Activated CD4-positive, alpha-beta T cell treated with anti-CD3 and anti-CD28 coated beads, Interleukin-2, amount 50 U/mL, for 24 hours (primary cell): ENCODE measurements around the gene FOXP1.

Experiments used
- DNase-seq, 2 donors: peaks; one replicate each; pipeline ENCODE4 v3.0.0-alpha.2; 2020; ENCODE audit warnings: low read depth in 1 of 2, low spot score in 1 of 2

The FOXP1 gene

DNA sequence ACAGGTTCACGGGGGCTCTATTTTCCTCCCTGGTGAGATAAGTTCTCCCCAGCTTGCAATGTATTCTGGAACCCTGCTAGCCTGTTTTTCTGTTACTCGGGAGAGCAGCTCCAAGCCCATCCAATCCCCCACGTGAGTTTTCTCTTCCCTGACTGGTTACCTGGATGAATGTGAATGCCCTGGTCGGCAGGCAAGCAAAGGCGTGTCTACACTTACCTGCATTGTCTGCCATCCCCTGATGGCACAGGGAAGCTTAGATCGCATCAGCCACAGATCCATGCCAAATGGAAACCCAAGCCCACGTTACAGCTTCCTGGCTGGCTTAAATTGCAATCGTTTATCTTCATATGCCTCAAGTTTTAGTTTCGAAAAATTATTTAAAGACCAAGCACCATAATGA lies 149.9 kb downstream of the FOXP1 start:
- DNase-seq = no peak

DNA sequence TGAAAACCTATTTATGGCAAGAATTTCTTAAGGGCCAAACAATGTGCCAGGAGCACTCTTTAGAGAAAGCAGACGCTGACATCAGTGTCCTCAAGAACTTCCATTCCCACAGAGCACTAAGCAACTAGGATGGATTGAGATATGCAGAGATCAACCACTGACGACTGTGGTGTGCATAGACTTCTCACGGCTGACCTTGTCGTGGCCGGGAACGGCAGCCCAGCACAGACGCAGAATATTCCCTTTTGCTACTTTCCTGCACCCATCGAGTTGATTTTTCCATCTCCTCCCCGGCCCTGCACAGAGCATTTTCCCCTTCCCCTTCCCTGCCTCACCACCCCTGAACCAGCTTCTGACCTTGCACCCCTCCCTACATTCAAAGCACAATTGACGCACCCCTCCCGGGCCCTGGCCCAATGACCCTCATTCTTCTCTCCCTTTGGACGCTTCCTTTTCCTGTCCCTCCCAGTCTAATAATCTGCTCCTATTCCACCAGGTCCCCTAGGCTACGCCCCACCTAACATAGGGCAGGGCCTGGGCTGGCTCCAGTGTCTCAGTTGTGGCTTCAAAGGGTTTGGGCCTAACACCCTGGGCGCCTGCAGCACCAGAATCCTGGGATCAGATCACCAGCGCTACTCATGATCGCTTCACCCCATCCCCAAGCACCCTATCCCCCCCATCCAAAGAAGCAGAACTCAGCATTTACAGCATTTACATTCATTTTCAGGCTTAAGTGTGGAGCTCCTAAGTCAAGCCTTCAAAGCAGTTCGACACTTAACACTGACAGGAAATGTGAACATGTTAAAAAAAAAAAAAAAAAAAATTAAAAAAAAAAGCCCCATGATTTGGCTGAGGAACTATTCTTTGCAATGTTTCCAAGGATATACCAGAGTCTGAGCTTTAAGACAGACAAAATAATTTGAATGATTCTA lies 151.2 kb downstream of the FOXP1 start:
- DNase-seq = no peak

DNA sequence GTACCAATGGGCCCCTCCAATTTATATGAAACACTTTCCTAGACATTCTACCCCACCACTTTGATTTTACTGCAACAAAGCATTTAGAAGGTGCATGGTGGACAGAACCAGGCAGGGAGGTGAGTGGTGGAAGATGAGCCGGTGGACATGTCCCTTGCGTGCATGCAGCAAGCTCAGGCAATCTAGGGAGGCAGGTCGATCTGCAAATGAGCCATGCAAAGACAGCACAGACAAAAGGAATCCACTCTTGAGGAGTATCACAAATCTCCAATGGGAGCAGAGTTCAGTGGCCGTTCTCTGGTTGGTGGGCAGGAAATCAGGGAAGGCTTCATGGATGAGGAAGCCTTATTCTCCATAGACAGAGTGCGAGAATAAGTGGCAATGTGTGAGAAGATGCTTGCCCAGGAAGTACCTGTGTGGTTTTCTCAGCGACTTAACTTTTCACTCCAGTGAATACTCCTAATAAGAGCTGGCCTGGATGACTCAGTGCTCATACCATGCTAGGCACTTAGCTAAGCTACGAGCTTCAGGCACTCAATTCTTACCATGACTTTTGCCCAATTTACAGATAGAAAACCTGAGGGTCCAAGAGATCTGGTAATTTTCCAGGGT lies 152.5 kb downstream of the FOXP1 start:
- no peak for DNase-seq

- DNase-seq = no peak
These were observed 153.9 kb downstream of the FOXP1 start for GRCh38 chr3:71429597-71429988.

DNA sequence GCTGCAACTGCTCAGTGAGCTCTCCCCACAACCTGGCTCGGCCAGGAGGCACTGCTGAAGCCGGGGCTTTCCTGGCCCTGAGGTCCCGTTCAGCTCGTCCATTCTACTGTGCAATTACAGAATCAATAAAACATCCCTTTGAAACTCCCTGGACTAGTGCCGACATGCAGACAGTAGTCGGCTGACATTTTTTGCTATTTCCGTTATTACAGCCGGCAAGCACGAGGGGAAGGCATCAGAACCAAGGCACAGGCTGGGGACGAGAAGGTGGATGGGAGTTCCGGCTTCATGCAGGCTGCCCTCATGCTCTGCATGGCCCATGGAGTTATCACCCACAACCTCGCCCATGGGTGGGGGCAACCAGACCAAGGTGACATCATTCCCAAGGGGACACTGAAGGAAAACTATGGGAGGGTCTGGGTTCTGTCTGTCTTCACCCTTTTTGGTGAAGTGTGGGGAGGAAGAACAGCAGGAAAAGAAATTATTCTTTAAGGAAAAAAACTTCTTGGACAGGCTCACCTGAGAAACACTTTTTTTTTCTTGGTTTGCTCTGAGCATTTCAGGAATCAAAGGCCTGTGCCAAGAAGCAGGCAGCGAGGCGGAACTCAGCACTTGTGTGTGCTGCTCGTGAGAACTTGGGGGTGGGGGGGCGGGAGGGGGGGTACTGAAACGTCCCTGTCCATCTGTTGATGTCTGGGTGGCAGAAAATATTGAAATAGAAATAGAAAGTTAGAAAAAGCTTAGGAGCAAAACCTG lies 154.5 kb downstream of the FOXP1 start:
- DNase-seq = no peak

GRCh38 chr3:71425491-71426071 lies 157.9 kb downstream of the FOXP1 start:
- no peak for DNase-seq

DNA sequence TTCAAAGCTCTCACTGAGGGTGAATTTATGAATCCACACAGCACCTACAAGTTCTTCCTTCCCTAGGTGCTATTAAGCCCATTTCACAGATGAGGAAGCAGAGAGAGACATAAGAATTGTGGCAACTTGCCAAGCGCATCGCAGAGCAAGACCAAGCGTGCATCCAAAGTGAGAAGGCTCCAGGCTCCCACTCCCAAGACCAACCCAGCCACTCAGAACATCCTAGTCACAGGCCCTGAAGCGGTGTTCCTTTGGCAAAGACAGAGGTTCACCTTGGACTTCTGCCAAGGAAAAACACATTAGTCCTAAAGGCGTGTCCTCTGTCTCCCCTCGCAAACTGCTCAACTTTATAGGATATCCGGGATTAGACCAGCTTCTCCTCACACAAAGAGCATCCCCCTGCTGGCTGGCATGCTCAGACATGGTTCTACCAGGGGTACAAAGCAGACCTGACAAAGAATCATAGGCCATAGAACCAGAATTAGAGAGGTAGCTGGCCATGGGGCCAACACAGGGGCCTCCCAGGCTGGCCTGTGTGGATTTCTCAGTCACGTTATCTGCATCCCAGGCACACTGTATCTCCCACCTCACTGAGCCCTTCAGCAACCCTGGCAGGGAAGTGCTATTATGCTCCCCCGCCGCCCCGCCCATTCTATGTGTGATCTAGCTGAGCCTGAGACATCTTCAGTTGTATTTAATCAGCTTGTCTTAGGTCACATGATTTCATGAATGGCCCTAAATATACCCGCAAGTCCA lies 160.2 kb downstream of the FOXP1 start:
- DNase-seq = no peak

DNA sequence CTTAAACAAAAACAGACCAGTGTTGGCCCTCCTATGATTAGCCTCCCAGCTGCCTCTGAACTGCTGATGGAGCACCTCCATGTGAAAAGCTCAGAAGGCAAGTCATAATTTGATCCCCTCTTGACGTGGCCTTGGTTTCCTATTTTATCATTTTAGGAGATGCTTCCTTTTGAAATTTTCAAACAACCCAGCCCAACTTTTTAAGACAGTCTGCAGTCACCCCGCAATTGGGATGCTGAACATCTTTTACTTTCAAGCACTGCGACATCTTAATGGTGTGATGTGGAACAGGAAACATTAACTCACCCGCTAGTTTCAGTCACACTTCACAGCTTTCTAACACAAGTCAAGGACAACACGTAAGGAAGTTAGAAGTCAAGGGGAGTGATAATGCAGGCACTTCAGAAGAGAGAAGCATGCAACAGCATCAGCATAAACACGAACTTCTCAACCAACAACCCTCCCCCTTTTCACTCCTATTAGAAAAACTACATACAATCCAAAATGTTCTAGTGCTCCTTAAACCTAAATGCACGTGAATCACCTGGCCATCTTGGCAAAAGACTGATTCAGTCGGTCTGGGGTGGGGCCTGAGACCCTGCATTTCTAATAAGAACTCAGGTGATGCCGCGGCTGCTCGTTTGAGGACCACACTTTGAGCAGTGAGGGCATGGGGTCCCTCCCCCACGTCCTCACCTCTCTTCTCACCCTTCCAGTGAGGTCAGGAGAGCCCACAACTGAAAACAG lies 161.5 kb downstream of the FOXP1 start:
- DNase-seq = peak in 1 of 2 donors; percentile 71

- DNase-seq = no peak
These were observed 162.1 kb downstream of the FOXP1 start for GRCh38 chr3:71421475-71421819.

DNA sequence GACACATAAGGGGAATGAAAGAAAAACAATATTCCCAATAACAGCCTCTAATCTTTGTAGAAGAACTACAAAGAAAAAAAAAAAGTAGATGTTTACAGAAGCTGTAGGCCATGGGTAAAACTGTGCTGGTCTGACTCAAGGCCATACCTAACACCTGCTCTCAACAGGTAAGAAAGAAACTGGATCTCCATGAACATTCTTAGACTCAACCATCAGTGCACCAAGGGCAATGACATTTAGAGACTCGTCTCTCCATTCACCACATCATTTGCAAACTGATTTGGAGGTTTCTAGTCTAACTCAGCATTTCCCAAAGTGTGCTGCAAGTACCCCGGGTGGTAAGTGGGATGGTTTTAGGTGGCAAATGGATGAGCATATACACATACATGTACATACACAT lies 164.2 kb downstream of the FOXP1 start:
- DNase-seq = no peak

GRCh38 chr3:71417791-71418190 lies 165.7 kb downstream of the FOXP1 start:
- DNase-seq = no peak

- no peak for DNase-seq
These were observed 166.7 kb downstream of the FOXP1 start for GRCh38 chr3:71416876-71417275.

GRCh38 chr3:71415681-71416122 lies 167.8 kb downstream of the FOXP1 start:
- no peak for DNase-seq

DNA sequence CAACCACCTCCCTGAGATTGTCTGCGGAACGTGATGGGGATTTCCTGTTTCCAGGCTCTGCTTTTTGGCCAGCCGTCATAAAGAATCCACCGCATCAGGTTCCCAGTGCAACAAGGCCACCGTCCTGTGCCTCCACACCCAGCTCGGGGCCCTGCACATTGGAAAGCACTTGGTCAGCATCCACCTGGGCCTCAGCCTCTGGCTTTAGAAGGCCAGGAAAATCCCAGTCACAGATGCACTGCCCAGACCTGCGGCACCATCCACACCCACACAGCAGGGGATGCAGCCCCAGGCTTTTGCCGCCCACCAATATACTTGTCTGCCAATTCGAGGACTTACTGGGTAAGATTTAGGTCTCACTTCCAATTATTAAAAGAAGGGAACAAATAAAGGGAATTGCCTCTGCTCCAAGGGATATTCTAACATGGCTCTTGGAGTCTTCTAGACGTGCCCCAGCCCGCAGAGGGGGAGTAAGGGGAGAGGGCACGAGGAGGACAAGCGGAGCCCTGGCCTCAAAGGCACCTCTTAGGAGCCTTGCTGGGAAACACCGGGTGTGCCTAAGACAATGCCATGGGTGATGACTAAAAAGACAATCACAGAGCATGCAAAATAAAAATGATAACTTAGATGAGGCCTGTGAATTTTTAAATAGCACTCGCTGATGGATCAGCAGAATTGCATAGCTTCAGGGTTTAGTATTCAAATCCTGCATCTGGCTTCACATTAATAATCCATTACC lies 169.2 kb downstream of the FOXP1 start:
- no peak for DNase-seq

- no peak for DNase-seq
These were observed 170.0 kb downstream of the FOXP1 start for GRCh38 chr3:71413572-71413971.

DNA sequence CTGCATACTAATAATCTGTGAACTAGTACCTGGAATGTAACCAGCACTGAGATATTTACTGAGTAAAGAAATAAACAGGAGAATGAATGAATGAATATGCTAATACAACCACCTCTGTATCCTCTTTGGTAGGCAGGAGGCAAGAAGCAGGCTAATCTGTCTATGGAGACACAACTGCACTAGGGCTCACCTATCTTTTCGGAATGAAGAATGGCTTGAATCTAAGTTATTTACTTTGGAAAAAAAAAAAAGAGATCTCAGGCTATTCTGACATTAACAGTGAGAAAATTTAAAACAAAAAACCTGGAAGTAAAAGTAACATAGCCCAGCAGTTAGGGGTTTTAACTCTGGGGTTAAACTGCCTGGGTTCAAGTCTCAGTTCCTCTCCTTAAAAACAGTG lies 174.2 kb downstream of the FOXP1 start:
- no peak for DNase-seq

DNA sequence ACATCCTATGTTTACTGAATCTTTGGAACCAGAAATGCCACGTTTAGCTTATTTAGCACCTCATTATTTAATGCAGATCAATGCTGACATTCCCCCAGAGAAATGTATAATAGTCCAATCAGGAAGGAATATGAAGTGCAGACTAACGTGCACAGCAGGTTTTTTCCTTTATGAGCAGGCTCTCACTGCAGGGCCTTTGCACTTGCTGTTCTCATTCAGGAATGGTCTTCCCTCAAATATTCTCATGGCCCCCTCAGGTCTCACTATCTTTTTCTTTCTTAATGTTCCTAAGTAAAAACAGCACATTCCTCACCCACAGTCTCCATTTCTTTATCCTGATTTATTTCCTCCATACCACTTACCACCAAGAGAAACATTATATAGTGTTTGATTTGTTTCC lies 174.6 kb downstream of the FOXP1 start:
- no peak for DNase-seq

- DNase-seq = no peak
These were observed 175.7 kb downstream of the FOXP1 start for GRCh38 chr3:71407823-71408222.

DNA sequence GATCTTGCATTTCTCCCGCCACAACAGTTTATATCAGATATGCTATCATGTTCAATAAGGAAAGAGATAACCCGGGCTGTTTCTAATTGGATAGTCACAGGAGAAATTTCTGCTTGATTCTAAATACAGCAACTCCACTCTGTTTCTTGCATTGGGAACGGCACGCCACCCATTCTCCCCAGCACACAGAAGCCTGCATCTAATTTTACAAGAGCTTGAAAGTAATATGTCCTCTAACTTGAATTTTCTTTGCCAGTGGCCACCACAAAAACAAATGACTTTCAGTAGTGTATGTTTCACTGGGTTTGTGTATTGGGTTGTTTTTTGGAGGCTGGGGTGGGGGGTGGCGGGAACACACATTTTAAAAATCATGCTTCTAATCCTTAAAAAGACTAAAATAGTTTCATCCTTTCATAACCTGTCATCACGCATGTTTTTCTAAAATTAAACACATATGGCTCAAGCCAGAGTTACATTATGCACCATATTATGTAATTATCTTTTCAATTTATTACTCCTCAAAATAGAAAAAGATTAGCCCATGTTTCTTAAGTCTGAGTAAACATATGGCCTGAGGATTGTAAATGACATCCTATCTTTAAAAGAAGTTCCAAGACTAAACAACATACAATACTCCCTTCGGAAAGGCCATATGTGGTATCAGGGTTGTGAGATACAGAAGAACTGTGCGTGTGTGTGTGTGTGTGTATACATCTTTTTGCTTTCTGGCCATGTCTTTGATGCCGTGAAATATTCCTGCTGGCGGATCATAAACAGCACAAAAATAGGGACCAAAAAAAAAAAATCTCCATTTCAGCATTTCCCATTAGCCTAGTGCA lies 176.3 kb downstream of the FOXP1 start:
- no peak for DNase-seq
